Measurements from ENCODE around the gene KLF1. TPM values are rescaled to one million over a fixed set of nuclear protein-coding genes. Genes with fewer than 3 reads are reported as not detected.
A peak's percentile ranks its signal among the peaks of the same experiment; 100 is the strongest.

Gene KLF1
- total and polyA plus RNA-seq, 2 of the 13 experiments (the other 11 are each of a cell fraction or from before 2014, with no cell fraction given) = not detected

- peak; percentile 79 for TF ChIP-seq MAZ (IDR thresholded peaks at IDR 0.05; ENCODE audit: borderline replicate concordance, low read depth, low read length)
- peak; percentile 89 for TF ChIP-seq MAZ (CRISPR knock-in tag; IDR thresholded peaks at IDR 0.05; ENCODE audit: low read depth)
- peak; percentile 49 for TF ChIP-seq ZNF280D (CRISPR knock-in tag; IDR thresholded peaks at IDR 0.05)
- 0 out of 2 replicates have a peak, but pooled peaks have one; percentile 66 for TF ChIP-seq ZNF879 (CRISPR knock-in tag; IDR thresholded peaks at IDR 0.05)
- no peak for TF ChIP-seq RAD51 (IDR thresholded peaks at IDR 0.05; ENCODE audit: borderline replicate concordance)
- TF ChIP-seq ZNF780A (CRISPR knock-in tag; IDR thresholded peaks at IDR 0.05) = no peak; the same call in 1 of the 2 replicates
- no peak for TF ChIP-seq CREB3 (CRISPR knock-in tag; IDR thresholded peaks at IDR 0.05)
- TF ChIP-seq ZNF570 (CRISPR knock-in tag; IDR thresholded peaks at IDR 0.05; ENCODE audit: borderline replicate concordance) = no peak
- peak; percentile 74; the same call in 1 of the 2 replicates for TF ChIP-seq ZFP41 (CRISPR knock-in tag; IDR thresholded peaks at IDR 0.05; ENCODE audit: borderline replicate concordance)
- TF ChIP-seq HOMEZ (CRISPR knock-in tag; IDR thresholded peaks at IDR 0.05; ENCODE audit: low read depth) = 0 out of 2 replicates have a peak, but pooled peaks have one; percentile 9
- no peak for TF ChIP-seq JUND (CRISPR knock-in tag; IDR thresholded peaks at IDR 0.05)
- TF ChIP-seq, protein P1, sequence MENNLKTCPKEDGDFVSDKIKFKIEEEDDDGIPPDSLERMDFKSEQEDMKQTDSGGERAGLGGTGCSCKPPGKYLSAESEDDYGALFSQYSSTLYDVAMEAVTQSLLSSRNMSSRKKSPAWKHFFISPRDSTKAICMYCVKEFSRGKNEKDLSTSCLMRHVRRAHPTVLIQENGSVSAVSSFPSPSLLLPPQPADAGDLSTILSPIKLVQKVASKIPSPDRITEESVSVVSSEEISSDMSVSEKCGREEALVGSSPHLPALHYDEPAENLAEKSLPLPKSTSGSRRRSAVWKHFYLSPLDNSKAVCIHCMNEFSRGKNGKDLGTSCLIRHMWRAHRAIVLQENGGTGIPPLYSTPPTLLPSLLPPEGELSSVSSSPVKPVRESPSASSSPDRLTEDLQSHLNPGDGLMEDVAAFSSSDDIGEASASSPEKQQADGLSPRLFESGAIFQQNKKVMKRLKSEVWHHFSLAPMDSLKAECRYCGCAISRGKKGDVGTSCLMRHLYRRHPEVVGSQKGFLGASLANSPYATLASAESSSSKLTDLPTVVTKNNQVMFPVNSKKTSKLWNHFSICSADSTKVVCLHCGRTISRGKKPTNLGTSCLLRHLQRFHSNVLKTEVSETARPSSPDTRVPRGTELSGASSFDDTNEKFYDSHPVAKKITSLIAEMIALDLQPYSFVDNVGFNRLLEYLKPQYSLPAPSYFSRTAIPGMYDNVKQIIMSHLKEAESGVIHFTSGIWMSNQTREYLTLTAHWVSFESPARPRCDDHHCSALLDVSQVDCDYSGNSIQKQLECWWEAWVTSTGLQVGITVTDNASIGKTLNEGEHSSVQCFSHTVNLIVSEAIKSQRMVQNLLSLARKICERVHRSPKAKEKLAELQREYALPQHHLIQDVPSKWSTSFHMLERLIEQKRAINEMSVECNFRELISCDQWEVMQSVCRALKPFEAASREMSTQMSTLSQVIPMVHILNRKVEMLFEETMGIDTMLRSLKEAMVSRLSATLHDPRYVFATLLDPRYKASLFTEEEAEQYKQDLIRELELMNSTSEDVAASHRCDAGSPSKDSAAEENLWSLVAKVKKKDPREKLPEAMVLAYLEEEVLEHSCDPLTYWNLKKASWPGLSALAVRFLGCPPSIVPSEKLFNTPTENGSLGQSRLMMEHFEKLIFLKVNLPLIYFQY (CRISPR knock-in tag; IDR thresholded peaks at IDR 0.05; ENCODE audit: borderline replicate concordance) = peak; percentile 60; the same call in 1 of the 2 replicates
- TF ChIP-seq ZNF510 (CRISPR knock-in tag; IDR thresholded peaks at IDR 0.05; ENCODE audit: low read depth) = peak; percentile 94; the same call in 1 of the 2 replicates
- peak; percentile 73 for TF ChIP-seq ELF3 (CRISPR knock-in tag; IDR thresholded peaks at IDR 0.05)
- TF ChIP-seq, protein P2, sequence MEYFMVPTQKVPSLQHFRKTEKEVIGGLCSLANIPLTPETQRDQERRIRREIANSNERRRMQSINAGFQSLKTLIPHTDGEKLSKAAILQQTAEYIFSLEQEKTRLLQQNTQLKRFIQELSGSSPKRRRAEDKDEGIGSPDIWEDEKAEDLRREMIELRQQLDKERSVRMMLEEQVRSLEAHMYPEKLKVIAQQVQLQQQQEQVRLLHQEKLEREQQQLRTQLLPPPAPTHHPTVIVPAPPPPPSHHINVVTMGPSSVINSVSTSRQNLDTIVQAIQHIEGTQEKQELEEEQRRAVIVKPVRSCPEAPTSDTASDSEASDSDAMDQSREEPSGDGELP (IDR thresholded peaks at IDR 0.05; ENCODE audit: borderline replicate concordance, low read depth) = no peak; the same call in 1 of the 2 replicates
- TF ChIP-seq TMF1 (CRISPR knock-in tag; IDR thresholded peaks at IDR 0.05; ENCODE audit: low read depth) = peak; percentile 84; the same call in 1 of the 2 replicates
Measured at GRCh38 chr19:12933287-12934072, 46.5 kb upstream of the KLF1 start, which contains the start of gene FARSA (continued).
